Lung (tissue), 12 donors: ENCODE data around the gene MSTO1. TPM values are rescaled to one million over a fixed set of nuclear protein-coding genes. Genes with fewer than 3 reads are reported as not detected.
"Not testable (repeated sequence)": the region's sequence is repeated elsewhere in the genome, so short reads cannot be mapped to it uniquely, and the experiment has no call there.

Experiments used
- ATAC-seq: fragments of 200-7000 bp; cut with Tn5 transposase; one replicate; pipeline ENCODE4 v1.9.1; 2020; ENCODE audit warnings: moderate number of reproducible peaks; ENCODE audit not compliant: insufficient read depth, low FRiP score
- DNase-seq, 3 donors: peaks; one replicate each; pipeline ENCODE4 v3.0.0-alpha.2; 2013 to 2017
- H3K27ac ChIP-seq, 2 donors: one replicate each; pipeline ENCODE4 v1.5.1; 2013; ENCODE audit warnings: mild to moderate bottlenecking in 2 of 2, moderate library complexity in 2 of 2, control low read depth in 1 of 2, inconsistent platforms in 1 of 2, low read depth in 1 of 2, low read length in 1 of 2
- H3K27me3 ChIP-seq, 3 donors: one replicate each; pipeline ENCODE4 v1.5.1; 2013; ENCODE audit warnings: low read length in 2 of 3; ENCODE audit not compliant: control insufficient read depth in 3 of 3, insufficient read depth in 3 of 3
- H3K36me3 ChIP-seq, 4 donors: one replicate each; pipeline ENCODE4 v1.5.1; 2013; ENCODE audit warnings: low read length in 4 of 4, mild to moderate bottlenecking in 1 of 4, moderate library complexity in 1 of 4; ENCODE audit not compliant: control insufficient read depth in 4 of 4, insufficient read depth in 4 of 4
- H3K4me1 ChIP-seq, 5 donors: one replicate each; pipeline ENCODE4 v1.5.1; 2013; ENCODE audit warnings: low read length in 5 of 5, mild to moderate bottlenecking in 2 of 5, moderate library complexity in 1 of 5; ENCODE audit not compliant: control insufficient read depth in 5 of 5, insufficient read depth in 5 of 5
- H3K4me3 ChIP-seq: one replicate; pipeline ENCODE4 v1.5.1; 2013; ENCODE audit warnings: mild to moderate bottlenecking, control low read depth, moderate library complexity
- H3K9ac ChIP-seq, 2 donors: one replicate each; pipeline ENCODE4 v1.5.1; 2013; ENCODE audit warnings: low read length in 2 of 2, control low read depth in 1 of 2; ENCODE audit not compliant: insufficient read depth in 1 of 2
- H3K9me3 ChIP-seq, 4 donors: one replicate each; pipeline ENCODE4 v1.5.1; 2013; ENCODE audit warnings: low read length in 3 of 4, mild to moderate bottlenecking in 1 of 4, moderate library complexity in 1 of 4; ENCODE audit not compliant: control insufficient read depth in 4 of 4, insufficient read depth in 3 of 4
- WGBS, 2 donors: extraction: QIAGEN DNeasy Blood & Tissue Kit; methylation state at CpG; one replicate each; pipeline ENCODE4 v1.1.7; 2013; 5-methylcytosine and 5-hydroxymethylcytosine counted together
- polyA plus RNA-seq, 2 donors: library from polyadenylated mRNA; stranded (reverse); fragments of 200-250 nt; gene quantifications; one replicate each; pipeline ENCODE4 v1.2.1, GENCODE V29; 2013
- total RNA-seq, 2 donors: library from RNA; depleted of rRNA in 1 of 2; stranded (reverse); fragments of >200 nt in 1 of 2; gene quantifications; one replicate each; pipeline ENCODE4 v1.2.1, GENCODE V29; 2014 to 2021
- TF ChIP-seq, protein P1 (sequence below): IDR thresholded peaks from 2 replicates; pipeline ENCODE4 v1.5.1; 2012; ENCODE audit warnings: mild to moderate bottlenecking; ENCODE audit errors: control extremely low read depth, extremely low read depth
- donor health status: control.
- donor health status: control.
- donor health status: Bipolar disorder and iron deficiency.
- donor health status: healthy.
- donor health status: DM: yes; HTN: yes; CAD: no.

MSTO1 gene
- total and polyA plus RNA-seq, 4 donors, result 22.1 to 51.5 (median 31.2) TPM

DNA sequence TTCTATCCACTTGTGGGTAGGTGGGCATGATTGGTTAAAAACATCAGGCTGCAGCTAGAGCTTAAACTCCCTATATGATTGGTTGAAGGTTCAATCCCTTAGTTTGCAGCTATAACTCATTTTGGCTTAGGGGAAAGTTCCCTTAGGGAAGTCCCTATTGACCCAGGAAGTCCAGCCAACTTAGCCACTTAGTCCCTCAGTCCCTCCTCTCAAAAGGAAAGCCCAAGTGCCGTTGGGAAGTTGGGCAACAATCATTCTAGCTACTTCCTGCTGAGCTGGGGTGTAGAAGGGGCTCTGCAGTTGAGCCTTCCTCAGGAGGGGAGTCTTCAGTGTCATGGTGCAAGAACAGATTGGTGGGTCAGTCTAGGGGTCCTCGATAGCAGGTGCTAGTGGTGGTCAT lies 12.2 kb downstream of the MSTO1 start:
- no peak overlapping the region for H3K9ac ChIP-seq
- ATAC-seq (no peak), DNase-seq (no peak)
- no peak overlapping the region for H3K4me3 ChIP-seq
- no peaks in the 10 kb centered on the region for H3K9me3 ChIP-seq
- H3K27me3 ChIP-seq, result no peaks in the 10 kb centered on the region
- WGBS, 2 donors, result 32 to 58% methylated on average over 2 of the region's 2 CpGs
- TF ChIP-seq, protein P1, sequence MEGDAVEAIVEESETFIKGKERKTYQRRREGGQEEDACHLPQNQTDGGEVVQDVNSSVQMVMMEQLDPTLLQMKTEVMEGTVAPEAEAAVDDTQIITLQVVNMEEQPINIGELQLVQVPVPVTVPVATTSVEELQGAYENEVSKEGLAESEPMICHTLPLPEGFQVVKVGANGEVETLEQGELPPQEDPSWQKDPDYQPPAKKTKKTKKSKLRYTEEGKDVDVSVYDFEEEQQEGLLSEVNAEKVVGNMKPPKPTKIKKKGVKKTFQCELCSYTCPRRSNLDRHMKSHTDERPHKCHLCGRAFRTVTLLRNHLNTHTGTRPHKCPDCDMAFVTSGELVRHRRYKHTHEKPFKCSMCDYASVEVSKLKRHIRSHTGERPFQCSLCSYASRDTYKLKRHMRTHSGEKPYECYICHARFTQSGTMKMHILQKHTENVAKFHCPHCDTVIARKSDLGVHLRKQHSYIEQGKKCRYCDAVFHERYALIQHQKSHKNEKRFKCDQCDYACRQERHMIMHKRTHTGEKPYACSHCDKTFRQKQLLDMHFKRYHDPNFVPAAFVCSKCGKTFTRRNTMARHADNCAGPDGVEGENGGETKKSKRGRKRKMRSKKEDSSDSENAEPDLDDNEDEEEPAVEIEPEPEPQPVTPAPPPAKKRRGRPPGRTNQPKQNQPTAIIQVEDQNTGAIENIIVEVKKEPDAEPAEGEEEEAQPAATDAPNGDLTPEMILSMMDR, result no peak
- H3K36me3 ChIP-seq, result no peaks in the 10 kb centered on the region
- H3K4me1 ChIP-seq, result no peaks in the 10 kb centered on the region
- no peak overlapping the region for H3K27ac ChIP-seq

DNA sequence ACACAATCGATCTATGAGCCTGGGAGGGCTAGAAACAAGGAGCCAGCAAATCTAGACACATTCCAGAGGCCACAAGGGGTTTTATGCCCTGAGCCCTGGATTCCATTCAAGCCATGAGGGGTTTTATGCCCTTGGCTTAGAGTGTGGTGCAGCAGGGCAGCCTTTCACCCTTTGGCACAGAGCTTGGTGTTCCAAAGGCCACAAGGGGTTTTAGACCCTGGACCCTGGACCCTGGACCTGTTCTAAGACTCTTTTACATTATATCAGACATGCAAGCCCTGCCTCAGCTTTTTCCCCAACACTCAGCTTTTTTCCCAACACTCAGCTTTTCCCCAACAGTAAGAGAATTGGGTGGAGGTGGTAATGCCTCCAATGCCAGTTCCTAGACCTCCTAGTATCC lies 13.3 kb downstream of the MSTO1 start:
- Histone ChIP-seq H3K4me3 (no peak overlapping the region), H3K36me3 (no peaks in the 10 kb centered on the region), H3K9me3 (no peaks in the 10 kb centered on the region), H3K4me1 (no peaks in the 10 kb centered on the region), H3K27me3 (no peaks in the 10 kb centered on the region), H3K27ac (no peak overlapping the region), H3K9ac (no peak overlapping the region)
- WGBS, 2 donors, result 66 to 87% methylated on average over 1 of the region's 1 CpG
- TF ChIP-seq, protein P1, result no peak
- ATAC-seq (no peak), DNase-seq (no peak)

DNA sequence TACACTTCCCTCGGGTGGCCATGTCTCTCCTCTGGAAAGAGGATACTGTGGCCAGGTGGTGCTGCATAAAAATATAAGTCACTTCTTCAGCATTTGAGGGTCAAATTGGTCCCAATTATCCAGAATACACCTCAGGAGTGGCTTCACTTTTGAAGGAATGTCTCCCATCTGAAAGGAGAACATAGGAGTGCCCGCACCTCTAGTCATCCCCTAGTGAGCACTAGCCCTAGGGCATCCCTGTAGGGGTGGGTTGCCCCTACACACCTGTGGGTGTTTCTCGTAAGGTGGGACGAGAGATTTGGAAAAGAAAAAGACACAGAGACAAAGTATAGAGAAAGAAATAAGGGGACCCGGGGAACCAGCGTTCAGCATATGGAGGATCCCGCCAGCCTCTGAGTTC lies 16.4 kb downstream of the MSTO1 start:
- H3K27me3 ChIP-seq, H3K27ac ChIP-seq, H3K36me3 ChIP-seq, H3K4me3 ChIP-seq, H3K9me3 ChIP-seq, DNase-seq, H3K4me1 ChIP-seq, H3K9ac ChIP-seq, ATAC-seq: not testable (repeated sequence)
- WGBS, 2 donors, result 82 to 85% methylated on average over 4 of the region's 7 CpGs

DNA sequence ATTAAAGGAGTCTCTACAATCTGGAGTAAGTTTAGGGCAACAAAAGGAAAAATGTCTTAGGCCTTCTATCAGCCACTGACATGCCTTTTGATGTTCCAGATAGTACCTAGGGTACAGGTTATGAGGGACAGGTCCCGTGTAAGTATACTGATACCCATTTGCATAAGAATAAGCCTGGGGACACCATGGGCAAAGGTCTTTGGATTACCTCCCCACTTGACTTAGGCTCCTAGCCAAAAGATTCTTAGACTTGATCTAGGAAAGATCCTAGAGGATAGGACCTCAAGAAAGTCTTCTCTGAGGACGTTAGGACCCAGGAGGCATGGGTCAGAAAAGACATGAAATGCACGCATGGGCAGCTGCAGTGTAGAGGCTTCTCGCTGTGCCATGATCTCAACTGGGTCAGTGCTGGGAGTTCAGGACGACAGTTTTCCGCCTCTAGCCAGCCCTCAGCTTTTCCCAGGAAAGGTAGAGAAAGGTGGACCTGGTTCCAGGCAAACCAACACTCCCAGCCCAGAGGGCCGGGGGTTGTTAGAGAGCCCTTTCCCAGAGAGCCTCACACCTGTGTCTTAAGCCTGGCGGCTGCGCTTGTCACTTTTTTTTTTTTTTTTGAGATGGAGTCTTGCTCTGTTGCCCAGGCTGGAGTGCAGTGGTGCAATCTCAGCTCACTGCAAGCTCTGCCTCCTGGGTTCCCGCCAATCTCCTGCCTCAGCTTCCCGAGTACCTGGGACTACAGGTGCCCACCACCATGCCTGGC lies 26.6 kb downstream of the MSTO1 start:
- no peak overlapping the region for H3K9ac ChIP-seq
- DNase-seq, result no peak
- TF ChIP-seq, protein P1, result no peak
- H3K4me1 ChIP-seq, result peaks cover 0 to 1% (median 0%) of the 10 kb centered on the region in 5 donors
- no peaks in the 10 kb centered on the region for H3K36me3 ChIP-seq
- ATAC-seq, result no peak
- WGBS, 2 donors, result 86 to 94% methylated on average over 11 of the region's 11 CpGs
- no peak overlapping the region for H3K27ac ChIP-seq
- H3K4me3 ChIP-seq, result no peak overlapping the region
- H3K9me3 ChIP-seq, result peaks cover 0 to under 1% (median 0%) of the 10 kb centered on the region in 4 donors
- no peaks in the 10 kb centered on the region for H3K27me3 ChIP-seq
